ENCODE measurements around the gene MANBA.
A peak's percentile ranks its signal among the peaks of the same experiment; 100 is the strongest.
"Not testable (repeated sequence)": the region's sequence is repeated elsewhere in the genome, so short reads cannot be mapped to it uniquely, and the experiment has no call there.

The MANBA gene

GRCh38 chr4:102761296-102761701 is 531 bp upstream of the MANBA start:
- no peak for DNase-seq

- peak; percentile 35 for DNase-seq
These were observed 730 bp downstream of the MANBA start for GRCh38 chr4:102759831-102760644.

GRCh38 chr4:102758241-102759160 is 2.3 kb downstream of the MANBA start:
- DNase-seq = no peak

- DNase-seq = no peak
These were observed 3.1 kb downstream of the MANBA start for GRCh38 chr4:102757681-102758080.

- DNase-seq = no peak
These were observed 6.7 kb downstream of the MANBA start for GRCh38 chr4:102754044-102754443.

GRCh38 chr4:102751941-102752340 is 8.8 kb downstream of the MANBA start:
- no peak for DNase-seq

GRCh38 chr4:102743352-102743751 is 17.4 kb downstream of the MANBA start:
- DNase-seq = not testable (repeated sequence)

- DNase-seq = not testable (repeated sequence)
These were observed 22.0 kb downstream of the MANBA start for GRCh38 chr4:102738802-102739201.

GRCh38 chr4:102736636-102737549 is 23.9 kb downstream of the MANBA start:
- DNase-seq = no peak

- no peak for DNase-seq
These were observed 25.2 kb downstream of the MANBA start for GRCh38 chr4:102735582-102735981.

GRCh38 chr4:102734591-102735385 is 26.0 kb downstream of the MANBA start:
- peak; percentile 40 for DNase-seq

GRCh38 chr4:102734116-102734515 is 26.7 kb downstream of the MANBA start:
- no peak for DNase-seq

- DNase-seq = no peak
These were observed 27.7 kb downstream of the MANBA start for GRCh38 chr4:102733084-102733483.

GRCh38 chr4:102732678-102733077 is 28.1 kb downstream of the MANBA start:
- DNase-seq = no peak

GRCh38 chr4:102730968-102731533 is 29.7 kb downstream of the MANBA start:
- DNase-seq = no peak

- not testable (repeated sequence) for DNase-seq
These were observed 31.3 kb downstream of the MANBA start for GRCh38 chr4:102729486-102729885.

- not testable (repeated sequence) for DNase-seq
These were observed 33.8 kb downstream of the MANBA start for GRCh38 chr4:102726919-102727318.

GRCh38 chr4:102726068-102726467 is 34.7 kb downstream of the MANBA start:
- no peak for DNase-seq

GRCh38 chr4:102725229-102725628 is 35.5 kb downstream of the MANBA start:
- DNase-seq = no peak

GRCh38 chr4:102723511-102723910 is 37.3 kb downstream of the MANBA start:
- no peak for DNase-seq

GRCh38 chr4:102722740-102723139 is 38.0 kb downstream of the MANBA start:
- no peak for DNase-seq

Measured in activated CD4-positive, alpha-beta T cell treated with anti-CD3 and anti-CD28 coated beads, Interleukin-2, amount 50 U/mL, for 16 hours (primary cell).